Measurements from ENCODE around the gene RNF180.

- no peak for TF ChIP-seq ZNF354B (CRISPR knock-in tag; IDR thresholded peaks at IDR 0.05)
- TF ChIP-seq ZNF792 (CRISPR knock-in tag; IDR thresholded peaks at IDR 0.05): no peak
- no peak for TF ChIP-seq MAX (IDR thresholded peaks at IDR 0.05)
- TF ChIP-seq CTCF (CRISPR knock-in tag; IDR thresholded peaks at IDR 0.05): no peak
- TF ChIP-seq ZBTB7B (CRISPR knock-in tag; IDR thresholded peaks at IDR 0.05): no peak
- no peak for TF ChIP-seq SAP130 (CRISPR knock-in tag; IDR thresholded peaks at IDR 0.05; ENCODE audit: low read depth)
- TF ChIP-seq POLR2A (IDR thresholded peaks at IDR 0.05; ENCODE audit: insufficient read depth in 1 of 2, low read depth in 2 of 2, low read length in 2 of 2): no peak
- TF ChIP-seq NFIC (IDR thresholded peaks at IDR 0.05; ENCODE audit: low read length): no peak
- TF ChIP-seq RFXAP (CRISPR knock-in tag; IDR thresholded peaks at IDR 0.05; ENCODE audit: borderline replicate concordance): no peak
Observed at GRCh38 chr5:64199425-64199824, 33.8 kb downstream of the RNF180 start.

Measured in HepG2 (cell line).